Suprapubic skin (tissue), 4 donors: Measurements from ENCODE around the gene NOS1AP. TPM values are rescaled to one million over a fixed set of nuclear protein-coding genes. Genes with fewer than 3 reads are reported as not detected.
"Not testable (repeated sequence)": the region's sequence is repeated elsewhere in the genome, so short reads cannot be mapped to it uniquely, and the experiment has no call there.

Source experiments
- DNase-seq, 2 donors: peaks; one replicate each; pipeline ENCODE4 v3.0.0-alpha.2; 2019; ENCODE audit warnings: low spot score in 2 of 2
- H3K27ac ChIP-seq: fragments of 200-600 bp; sonication (generic); one replicate; pipeline ENCODE4 v1.5.1; 2019
- H3K27me3 ChIP-seq: fragments of 200-600 bp; sonication (generic); one replicate; pipeline ENCODE4 v1.5.1; 2019
- H3K36me3 ChIP-seq: fragments of 200-600 bp; sonication (generic); one replicate; pipeline ENCODE4 v1.5.1; 2019
- H3K4me1 ChIP-seq: fragments of 200-600 bp; sonication (generic); one replicate; pipeline ENCODE4 v1.5.1; 2019
- H3K4me3 ChIP-seq: fragments of 200-600 bp; sonication (generic); one replicate; pipeline ENCODE4 v1.5.1; 2019; ENCODE audit warnings: mild to moderate bottlenecking
- H3K9me3 ChIP-seq: fragments of 200-600 bp; sonication (generic); one replicate; pipeline ENCODE4 v1.5.1; 2019
- CTCF ChIP-seq, 2 donors: fragments of 200-600 bp in 1 of 2; fragments of 450-650 bp in 1 of 2; sonication (generic) in 1 of 2; IDR thresholded peaks; one replicate each; pipeline ENCODE4 v1.5.1; 2016 to 2019; ENCODE audit warnings: antibody characterized with exemption in 2 of 2, mild to moderate bottlenecking in 1 of 2, moderate library complexity in 1 of 2
- EP300 ChIP-seq: sonication (generic); formaldehyde crosslinking; IDR thresholded peaks from one replicate; pipeline ENCODE4 v1.6.1; 2017; ENCODE audit warnings: antibody characterized with exemption
- POLR2A ChIP-seq, 2 donors: fragments of 450-650 bp; IDR thresholded peaks; one replicate each; pipeline ENCODE4 v1.6.1; 2017; ENCODE audit warnings: antibody characterized with exemption in 2 of 2, mild to moderate bottlenecking in 2 of 2, moderate library complexity in 2 of 2
- POLR2AphosphoS5 ChIP-seq, 3 donors: sonication (generic); formaldehyde crosslinking; IDR thresholded peaks; one replicate each; pipeline ENCODE4 v1.6.1; 2017; ENCODE audit warnings: antibody characterized with exemption in 3 of 3
- WGBS: methylation state at CpG from one replicate; pipeline ENCODE4 v1.1.5; 2018; 5-methylcytosine and 5-hydroxymethylcytosine counted together
- total RNA-seq, 4 donors: library from RNA; depleted of rRNA; stranded (reverse); fragments of >200 nt; gene quantifications; one replicate each; pipeline ENCODE4 v1.1.0, GENCODE V29; 2016

Gene NOS1AP
- total RNA-seq, 4 donors from 2014 or later: 1.9 to 9.5 (median 3.3) TPM

DNA sequence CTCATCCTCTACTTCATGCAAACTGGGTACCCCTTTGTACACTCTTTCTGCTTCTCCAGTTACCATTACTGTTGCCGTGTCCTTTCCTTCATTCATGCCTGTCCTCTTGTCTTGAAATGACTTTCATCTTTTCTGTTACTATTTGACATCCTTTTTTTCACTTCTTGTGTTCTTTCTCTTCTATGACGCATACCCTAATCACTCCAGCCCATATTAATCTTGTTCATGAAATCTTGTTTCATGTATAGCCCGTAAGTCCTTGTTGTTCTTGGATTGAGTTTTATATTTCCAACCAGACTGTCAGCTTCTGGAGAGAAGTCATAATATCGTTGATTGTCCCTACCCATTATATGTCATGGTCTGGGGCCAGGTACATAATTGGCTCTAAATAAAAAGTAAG is 126.1 kb downstream of the NOS1AP start:
- TF ChIP-seq CTCF (IDR thresholded peaks at IDR 0.05): no peak
- TF ChIP-seq POLR2AphosphoS5 (IDR thresholded peaks at IDR 0.05): no peak
- TF ChIP-seq EP300: no peak
- TF ChIP-seq POLR2A (IDR thresholded peaks at IDR 0.05): no peak
- H3K4me1 ChIP-seq: no peaks in the 10 kb centered on the region
- no peaks in the 10 kb centered on the region for H3K27me3 ChIP-seq
- H3K27ac ChIP-seq: no peak overlapping the region
- H3K36me3 ChIP-seq: no peaks in the 10 kb centered on the region
- no peak overlapping the region for H3K4me3 ChIP-seq
- DNase-seq: no peak
- no peaks in the 10 kb centered on the region for H3K9me3 ChIP-seq
- WGBS: 71% methylated on average over 4 of the region's 4 CpGs

- Histone ChIP-seq H3K9me3 (no peaks in the 10 kb centered on the region), H3K4me1 (no peaks in the 10 kb centered on the region)
Measured at GRCh38 chr1:162196387-162196786, 126.9 kb downstream of the NOS1AP start.

GRCh38 chr1:162197041-162197531 is 127.6 kb downstream of the NOS1AP start:
- TF ChIP-seq EP300: no peak
- TF ChIP-seq POLR2A (IDR thresholded peaks at IDR 0.05): no peak
- TF ChIP-seq POLR2AphosphoS5 (IDR thresholded peaks at IDR 0.05): no peak
- no peak for TF ChIP-seq CTCF (IDR thresholded peaks at IDR 0.05)

More at GRCh38 chr1:162196387-162196786, 126.9 kb downstream of the NOS1AP start:
- Histone ChIP-seq H3K4me3 (no peak overlapping the region), H3K27ac (no peak overlapping the region), H3K36me3 (no peaks in the 10 kb centered on the region), H3K27me3 (no peaks in the 10 kb centered on the region)
- DNase-seq: no peak
- 74% methylated on average over 4 of the region's 4 CpGs for WGBS
- no peak for TF ChIP-seq CTCF (IDR thresholded peaks at IDR 0.05)

GRCh38 chr1:162197615-162198421 is 128.3 kb downstream of the NOS1AP start:
- Histone ChIP-seq H3K36me3 (no peaks in the 10 kb centered on the region), H3K9me3 (no peaks in the 10 kb centered on the region), H3K27me3 (no peaks in the 10 kb centered on the region), H3K4me3 (no peak overlapping the region), H3K27ac (no peak overlapping the region), H3K4me1 (no peaks in the 10 kb centered on the region)
- TF ChIP-seq POLR2A (IDR thresholded peaks at IDR 0.05): no peak
- no peak for TF ChIP-seq POLR2AphosphoS5 (IDR thresholded peaks at IDR 0.05)
- TF ChIP-seq EP300: no peak
- TF ChIP-seq CTCF (IDR thresholded peaks at IDR 0.05): no peak
- no peak for DNase-seq
- WGBS: 81% methylated on average over 11 of the region's 13 CpGs

More at GRCh38 chr1:162197041-162197531, 127.6 kb downstream of the NOS1AP start:
- Histone ChIP-seq H3K4me1 (no peaks in the 10 kb centered on the region), H3K27me3 (no peaks in the 10 kb centered on the region), H3K4me3 (no peak overlapping the region), H3K36me3 (no peaks in the 10 kb centered on the region), H3K27ac (no peak overlapping the region), H3K9me3 (no peaks in the 10 kb centered on the region)
- no peak for DNase-seq
- 86% methylated on average over 8 of the region's 8 CpGs for WGBS

GRCh38 chr1:162200096-162200847 is 130.8 kb downstream of the NOS1AP start:
- peaks cover 2% of the 10 kb centered on the region for H3K27me3 ChIP-seq
- H3K36me3 ChIP-seq: no peaks in the 10 kb centered on the region
- H3K4me3 ChIP-seq: no peak overlapping the region
- 71% methylated on average over 5 of the region's 5 CpGs for WGBS
- no peak overlapping the region for H3K27ac ChIP-seq
- DNase-seq: no peak
- no peaks in the 10 kb centered on the region for H3K4me1 ChIP-seq
- TF ChIP-seq POLR2A (IDR thresholded peaks at IDR 0.05): no peak
- no peak for TF ChIP-seq POLR2AphosphoS5 (IDR thresholded peaks at IDR 0.05)
- no peak for TF ChIP-seq EP300
- TF ChIP-seq CTCF (IDR thresholded peaks at IDR 0.05): no peak
- no peaks in the 10 kb centered on the region for H3K9me3 ChIP-seq

- H3K36me3 ChIP-seq, H3K4me1 ChIP-seq, DNase-seq, H3K9me3 ChIP-seq, H3K27ac ChIP-seq, H3K4me3 ChIP-seq, H3K27me3 ChIP-seq: not testable (repeated sequence)
Measured at GRCh38 chr1:162201062-162201461, 131.6 kb downstream of the NOS1AP start.
